GM18870 (cell line): Measurements from ENCODE around the gene GPHN.

Experiments
- ATAC-seq: cut with Tn5 transposase; IDR thresholded peaks from one replicate; pipeline ENCODE4 v1.9.1; 2021; ENCODE audit warnings: moderate library complexity; ENCODE audit not compliant: unreplicated experiment

The GPHN gene

DNA sequence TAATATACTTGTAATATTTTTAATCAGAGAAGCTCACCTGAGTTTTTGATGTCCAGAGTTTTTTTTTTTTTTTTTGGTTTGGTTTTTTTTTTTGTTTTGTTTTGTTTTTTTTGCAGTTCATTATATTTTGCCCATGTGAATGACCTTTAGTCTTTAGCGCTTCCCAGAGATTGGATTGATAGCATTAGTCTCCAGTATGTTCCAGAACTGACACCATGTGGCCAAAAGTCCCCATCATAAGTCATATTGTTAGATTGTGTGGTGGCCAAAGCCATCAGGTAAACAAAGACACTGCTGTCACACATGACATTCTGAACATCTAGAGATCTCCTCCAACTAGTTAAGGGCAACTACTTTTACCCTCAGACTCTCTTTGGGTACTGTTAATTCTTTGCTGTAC is 408.5 kb downstream of the GPHN start:
- ATAC-seq: no peak

DNA sequence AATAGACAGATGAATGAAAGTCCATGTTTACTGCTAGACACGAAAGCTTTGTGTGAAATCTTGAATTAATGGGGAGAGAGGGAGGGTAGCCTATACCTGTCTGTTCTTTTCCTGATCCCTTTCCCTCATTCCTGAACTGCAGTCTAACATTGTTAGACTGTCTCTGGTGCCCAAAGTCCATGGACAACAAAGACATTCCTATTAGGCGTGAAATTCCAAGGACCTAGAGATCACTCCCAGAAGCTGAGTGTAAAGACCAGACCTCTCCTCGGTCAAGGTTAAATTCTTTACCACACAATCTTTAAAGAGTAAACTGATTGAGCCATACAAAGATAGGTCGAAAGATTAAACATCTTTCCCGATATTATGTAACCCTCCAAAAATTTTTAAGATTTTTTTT is 410.6 kb downstream of the GPHN start:
- no peak for ATAC-seq

DNA sequence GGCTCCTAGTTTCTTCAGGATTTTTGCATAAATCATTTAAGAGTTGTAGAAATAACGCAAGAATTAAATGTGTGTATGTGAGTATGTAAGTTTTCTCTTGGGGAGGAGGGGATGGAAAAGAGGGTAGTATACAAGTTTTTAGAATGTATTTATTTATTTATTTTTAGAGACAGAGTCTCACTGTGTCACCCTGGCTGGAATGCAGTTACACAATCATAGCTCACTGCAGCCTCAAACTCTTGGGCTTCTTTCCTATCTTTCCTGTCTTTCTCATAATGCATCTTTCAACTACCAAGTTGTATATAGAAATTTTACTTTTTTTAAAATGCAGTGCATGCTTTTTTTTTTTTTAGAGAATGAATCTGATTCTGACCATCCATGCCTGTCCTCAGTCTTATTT is 412.2 kb downstream of the GPHN start:
- ATAC-seq: no peak

DNA sequence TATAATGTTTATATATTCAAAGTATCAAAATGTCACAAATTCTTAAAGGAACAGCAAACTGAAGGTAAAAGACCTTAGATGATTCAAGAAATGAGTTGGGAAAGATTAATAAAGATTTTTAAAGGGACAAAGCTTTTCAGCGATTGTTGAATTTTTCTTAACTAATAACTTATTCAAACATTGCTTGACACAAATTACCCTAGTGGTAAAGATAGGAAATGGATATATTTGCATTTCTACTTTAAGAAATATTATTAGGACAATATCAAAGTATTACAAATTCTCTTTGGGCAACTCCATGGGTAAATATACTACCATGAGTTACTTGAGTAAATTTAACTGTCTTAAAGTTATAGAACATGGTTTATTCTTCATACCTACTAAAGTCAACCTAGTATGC is 415.3 kb downstream of the GPHN start:
- no peak for ATAC-seq

DNA sequence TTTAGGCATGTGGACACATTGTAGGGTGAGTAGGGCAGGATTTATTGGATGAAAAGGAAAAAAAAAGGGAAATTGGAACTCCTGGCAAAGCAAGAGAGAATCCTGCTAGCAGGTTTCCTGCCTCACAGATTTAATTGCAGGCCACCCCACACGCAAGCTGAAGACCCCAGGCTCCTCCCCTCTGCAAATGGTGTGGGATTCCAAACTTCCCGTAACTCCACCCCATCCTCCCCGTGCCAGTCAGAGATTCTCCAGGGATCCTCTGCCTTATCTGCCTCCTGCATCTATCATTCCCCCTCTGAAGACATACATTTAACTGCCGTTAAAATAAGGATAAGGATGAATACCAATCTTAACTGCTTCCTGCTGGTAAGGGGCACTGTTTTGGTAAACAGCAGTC is 431.5 kb downstream of the GPHN start:
- ATAC-seq: no peak

DNA sequence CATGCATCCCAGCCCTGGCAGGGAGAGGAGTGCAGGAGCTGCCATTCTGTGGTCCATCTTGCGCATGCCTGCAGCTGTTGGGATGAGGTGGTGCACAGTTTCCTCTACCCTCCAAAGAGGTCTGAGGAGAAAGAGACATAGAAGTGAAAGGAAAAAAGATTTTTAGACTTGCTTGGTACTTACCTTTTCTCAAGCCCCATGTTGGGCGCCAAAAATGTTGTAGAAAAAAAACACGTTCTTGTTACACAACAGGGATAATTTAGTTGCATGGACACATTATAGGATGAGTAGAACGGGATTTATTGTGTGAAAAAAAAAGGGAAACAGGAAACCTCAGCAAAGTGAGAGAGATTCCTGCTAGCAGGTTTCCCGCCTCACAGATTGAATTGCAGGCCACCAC is 436.9 kb downstream of the GPHN start:
- no peak for ATAC-seq

DNA sequence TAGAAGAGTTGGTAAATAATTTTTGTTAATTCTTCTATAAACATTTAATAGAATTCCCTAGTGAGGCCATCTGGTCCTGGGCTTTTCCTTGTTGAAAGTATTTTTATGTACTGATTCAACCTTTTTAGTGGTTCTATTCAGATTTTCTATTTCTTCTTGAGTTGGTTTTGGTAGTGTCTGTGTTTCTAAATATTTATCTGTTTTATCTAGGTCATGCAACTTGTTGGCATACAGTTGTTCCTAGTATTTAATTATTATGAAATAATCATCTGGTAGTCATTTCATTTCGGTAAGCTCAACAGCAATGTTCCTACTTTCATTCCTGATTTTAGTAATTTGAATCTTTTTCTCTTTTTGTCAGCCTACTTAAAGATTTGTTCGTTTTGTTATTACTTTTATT is 447.2 kb downstream of the GPHN start:
- ATAC-seq: no peak

DNA sequence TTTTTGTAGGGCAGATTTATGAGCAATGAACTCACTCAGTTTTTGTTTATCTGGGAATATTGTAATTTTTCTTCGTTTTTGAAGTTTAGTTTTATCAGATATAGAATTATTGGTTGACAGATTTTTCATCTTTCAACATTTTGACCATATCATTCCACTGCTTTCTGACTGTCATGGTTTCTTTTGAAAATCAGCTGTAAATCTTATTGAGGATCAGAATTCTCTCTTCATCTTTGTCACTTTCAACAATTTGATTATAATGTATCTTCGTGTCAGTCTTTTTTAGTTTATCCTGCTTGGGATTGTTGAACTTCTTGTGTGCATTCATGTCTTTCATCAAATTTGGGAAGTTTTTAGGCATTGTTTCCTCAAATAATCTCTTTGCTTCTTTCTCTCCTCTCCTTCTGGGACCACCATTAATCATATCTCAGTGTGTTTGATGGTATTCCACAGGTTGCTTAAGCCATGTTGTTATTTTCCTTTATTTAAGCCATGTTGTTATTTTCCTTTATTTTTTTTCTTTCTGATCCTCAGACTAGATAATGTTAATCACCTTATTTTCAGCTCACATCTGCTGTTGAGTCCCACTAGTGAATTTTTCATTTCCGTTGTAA is 451.6 kb downstream of the GPHN start:
- ATAC-seq: no peak

DNA sequence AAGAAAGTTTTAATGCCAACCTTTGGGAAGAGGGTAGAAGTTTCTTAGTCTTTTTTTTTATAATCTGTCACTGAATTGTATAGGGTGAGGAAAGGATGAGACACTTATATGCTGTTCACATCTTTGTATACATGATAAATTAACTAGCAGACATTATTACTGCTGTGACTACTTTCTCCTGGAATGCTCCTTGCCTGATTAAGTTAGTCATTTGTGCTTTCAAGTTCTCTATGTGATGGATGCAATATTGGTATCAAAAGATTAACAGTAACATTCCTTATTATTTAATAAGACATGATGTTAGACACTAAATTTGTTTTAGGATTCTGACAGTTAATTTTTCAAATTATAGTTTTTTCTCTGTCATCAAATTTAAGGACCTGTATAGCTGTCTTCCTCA is 457.9 kb downstream of the GPHN start:
- no peak for ATAC-seq

DNA sequence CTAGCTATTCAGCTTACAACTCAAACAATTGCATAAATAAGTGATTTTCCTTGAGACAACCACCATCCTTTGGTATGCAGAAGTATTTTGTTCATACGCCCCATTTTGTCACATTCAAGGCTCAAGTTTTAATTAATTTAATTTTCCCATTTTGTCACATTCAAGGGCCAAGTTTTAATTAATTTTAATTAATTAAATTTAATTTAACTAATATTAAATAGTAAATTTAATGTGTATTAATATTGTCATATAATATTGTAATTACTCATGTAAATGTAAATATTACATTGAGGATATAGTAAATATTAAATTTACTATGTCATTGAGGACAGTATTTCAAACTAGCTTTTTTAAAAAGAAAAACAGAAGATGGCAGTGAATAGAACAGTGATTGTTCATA is 464.5 kb downstream of the GPHN start:
- ATAC-seq: no peak

DNA sequence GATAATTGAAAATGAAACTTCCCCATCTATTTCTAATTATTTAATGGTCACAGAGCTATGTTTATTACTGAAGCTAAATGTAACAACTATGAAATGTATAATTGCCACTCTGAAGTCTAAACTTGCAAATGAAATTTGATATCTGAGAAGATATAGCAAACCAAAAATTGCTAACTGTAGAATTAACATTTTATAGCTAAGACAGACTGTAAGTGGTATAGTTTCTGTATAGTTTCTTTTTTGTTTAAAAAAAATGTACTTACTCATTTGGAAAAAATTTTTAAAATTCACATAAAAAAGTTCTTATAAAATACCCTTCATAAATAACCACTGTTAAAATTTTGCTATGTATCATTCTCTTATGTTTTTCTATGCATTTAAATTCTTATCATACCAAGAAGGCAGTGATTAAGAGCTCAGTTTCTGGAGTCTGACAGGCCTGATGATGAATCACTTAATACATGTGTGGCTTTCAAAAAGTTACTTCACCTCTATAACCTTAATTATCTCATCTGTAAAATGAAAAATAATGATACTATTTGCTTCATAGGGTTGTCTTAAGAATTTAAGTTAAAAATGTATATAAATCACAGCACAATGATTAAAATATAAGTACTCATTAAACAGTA is 466.6 kb downstream of the GPHN start:
- no peak for ATAC-seq

DNA sequence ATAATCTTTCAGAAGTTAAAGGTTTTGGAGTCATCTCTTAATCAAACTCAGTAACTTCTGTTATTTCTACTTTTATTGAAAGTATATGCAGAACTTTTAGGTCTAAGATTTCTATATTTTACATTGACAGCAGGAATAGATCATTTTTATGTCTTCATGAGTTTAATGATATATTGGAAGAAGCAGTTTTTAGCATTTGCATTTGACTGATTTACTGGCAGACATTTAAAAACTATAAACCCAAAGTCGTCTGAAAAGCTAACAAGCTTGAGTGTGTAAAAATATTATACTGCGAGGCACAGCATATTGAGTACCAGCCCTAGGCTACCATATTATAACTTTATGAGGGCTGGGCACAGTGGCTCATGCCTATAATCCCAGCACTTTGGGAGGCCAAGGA is 467.3 kb downstream of the GPHN start:
- no peak for ATAC-seq

DNA sequence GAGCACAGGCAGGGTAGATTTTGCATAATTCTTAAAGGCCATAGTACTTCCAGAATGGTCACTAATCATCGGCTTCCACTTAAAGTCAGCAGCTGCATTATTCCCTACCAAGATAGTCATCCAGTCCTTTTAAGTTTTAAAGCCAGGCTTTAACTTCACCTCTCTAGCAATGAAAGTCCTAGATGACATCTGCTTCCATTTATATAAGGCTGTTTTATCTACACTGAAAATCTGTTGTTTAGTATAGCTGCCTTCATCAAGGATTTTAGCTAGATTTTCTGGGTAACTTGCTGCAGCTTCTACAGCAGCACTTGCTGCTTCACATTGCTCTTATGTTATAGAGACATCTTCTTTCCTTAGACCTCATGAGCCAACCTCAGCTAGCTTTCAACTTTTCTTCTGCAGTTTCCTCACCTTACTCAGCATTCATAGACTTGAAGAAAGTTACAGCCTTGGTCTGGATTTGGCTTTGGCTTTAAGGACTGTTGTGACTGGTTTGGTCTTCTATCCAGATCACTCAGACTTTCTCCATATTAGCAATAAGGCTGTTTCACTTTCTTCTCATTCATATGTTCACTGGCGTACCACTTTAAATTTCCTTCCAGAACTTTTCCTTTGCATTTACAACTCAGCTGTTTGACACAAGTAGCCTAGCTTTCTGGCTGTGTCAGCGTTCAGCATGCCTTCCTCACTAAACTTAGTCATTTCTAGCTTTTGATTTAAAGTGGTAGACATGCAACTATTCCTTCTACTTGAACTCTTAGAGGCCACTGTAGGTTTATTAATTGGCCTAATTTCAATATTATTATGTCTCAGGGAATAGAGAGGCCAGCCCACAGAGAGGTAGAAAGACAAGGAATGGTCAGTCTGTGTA is 471.4 kb downstream of the GPHN start:
- ATAC-seq: peak; percentile 63

DNA sequence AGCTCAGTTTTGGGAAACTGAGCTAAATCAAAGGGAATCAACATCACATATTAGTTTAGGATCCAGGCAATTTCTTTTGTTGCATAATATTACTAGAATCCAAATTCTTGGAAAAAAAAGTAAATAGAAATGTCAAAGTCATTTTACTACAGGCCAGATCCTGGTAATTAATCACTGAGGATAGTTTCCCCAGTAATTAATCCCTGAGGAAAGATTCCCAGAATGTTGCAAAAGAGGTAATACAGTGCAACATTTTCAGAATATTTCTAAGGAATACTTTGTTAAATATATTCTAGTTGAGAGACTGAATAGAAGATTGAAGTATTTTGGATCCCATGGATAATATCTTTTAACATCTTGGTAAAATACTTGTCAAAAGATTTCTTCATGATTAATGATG is 474.3 kb downstream of the GPHN start:
- ATAC-seq: no peak

DNA sequence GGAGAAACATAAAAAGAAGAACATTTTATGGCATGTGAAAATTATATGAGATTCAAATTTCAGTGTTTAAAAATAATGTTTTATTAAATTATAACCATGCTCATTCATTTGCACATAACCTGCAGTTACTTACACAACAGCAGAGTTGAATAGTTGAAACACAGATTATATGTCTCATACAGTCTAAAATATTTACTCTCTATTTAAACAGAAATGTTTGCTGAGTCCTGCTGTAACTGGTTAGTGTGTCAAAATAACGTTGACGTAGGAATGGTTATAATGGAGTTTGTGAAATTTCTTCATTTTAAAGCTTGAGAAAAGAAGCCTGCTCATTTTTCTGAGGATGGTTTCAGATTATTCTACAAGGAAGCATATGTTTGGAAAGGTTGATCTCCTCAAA is 484.8 kb downstream of the GPHN start:
- ATAC-seq: no peak

DNA sequence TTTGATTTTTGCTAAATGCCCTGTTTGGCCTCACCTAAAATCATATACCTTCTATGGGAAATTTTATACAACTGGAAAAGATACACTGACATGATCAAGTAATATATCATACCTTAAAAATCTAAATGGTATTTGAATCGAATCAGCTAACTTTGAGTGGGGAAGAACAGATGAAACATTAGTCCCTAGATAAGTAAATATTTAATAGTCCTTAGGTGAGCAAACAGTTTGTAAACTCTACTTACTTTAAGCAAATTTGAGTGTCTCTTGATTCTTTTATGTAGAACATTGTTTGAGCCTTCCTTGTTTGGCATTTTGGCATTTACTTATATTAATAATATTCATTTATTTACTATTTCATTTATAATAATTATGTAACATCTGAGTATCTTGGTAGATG is 485.6 kb downstream of the GPHN start:
- ATAC-seq: no peak

DNA sequence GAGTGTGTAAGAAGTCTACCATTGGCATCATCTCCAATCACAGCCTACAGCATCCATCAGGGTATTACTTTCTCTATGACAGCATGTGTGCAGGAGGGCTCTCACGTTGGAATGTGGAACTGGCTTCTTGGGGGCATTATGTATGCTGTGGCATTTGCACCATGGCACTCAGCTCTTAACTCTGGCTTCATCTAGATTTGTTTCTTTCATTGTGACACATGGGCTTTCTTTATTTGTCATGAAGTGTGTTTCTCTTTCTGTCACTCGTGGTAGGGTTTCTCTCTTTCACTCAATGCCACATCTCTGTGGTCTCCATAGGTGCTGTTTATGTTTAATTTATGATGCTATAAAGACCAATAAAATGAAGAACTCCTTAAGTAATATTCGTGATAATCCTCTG is 490.1 kb downstream of the GPHN start:
- ATAC-seq: no peak

DNA sequence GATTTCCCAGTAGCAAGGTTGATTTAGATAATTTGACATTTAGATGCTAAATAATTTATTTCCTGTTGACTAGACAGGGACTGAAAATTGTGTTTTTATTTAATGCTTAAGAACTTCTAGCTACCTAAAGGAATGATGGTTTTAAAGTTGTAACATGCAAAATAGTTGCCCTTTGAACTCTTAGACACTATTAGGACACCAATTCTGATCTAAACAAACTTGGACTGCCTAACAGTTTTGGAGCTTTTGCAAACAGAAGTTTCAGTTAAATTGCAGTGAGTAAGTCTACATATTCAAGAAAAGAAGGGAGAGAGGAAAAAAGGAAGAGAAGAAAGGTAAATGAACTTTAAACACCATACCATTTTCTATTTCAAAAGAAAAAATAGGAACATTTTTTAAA is 492.0 kb downstream of the GPHN start:
- no peak for ATAC-seq

DNA sequence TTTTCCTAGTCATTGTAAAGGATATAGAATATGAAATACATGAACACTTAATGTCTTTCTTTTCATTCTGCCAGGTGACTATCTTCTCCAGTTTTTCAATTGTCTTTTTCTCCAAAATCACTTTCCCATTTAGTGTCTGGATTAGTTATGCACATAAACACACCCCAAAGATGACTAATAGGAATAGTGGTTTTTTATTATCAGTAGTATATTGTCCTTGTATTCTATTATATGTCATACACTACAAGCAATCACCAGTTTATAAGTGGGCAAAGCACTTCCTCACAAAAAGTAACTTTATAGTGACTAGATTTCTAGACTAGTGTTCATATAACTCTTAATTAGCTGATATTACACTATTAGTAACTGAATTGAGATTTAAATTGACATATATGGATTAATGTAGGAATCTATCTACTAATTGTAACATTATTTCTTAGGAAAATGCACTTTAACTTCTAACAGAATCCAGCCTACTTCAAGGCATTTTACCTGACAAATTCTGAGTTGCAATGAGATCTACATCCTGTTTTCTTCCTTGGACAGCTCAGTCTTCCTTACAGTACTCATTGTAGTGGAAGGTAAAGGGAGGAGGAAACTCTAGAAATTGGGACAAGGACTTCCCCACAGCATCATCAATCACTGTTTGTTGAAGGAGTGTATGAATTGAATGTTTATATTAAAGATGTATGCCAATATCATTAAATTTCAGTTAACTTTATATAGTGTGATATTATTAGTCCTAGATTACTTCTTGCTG is 495.2 kb downstream of the GPHN start:
- ATAC-seq: no peak

DNA sequence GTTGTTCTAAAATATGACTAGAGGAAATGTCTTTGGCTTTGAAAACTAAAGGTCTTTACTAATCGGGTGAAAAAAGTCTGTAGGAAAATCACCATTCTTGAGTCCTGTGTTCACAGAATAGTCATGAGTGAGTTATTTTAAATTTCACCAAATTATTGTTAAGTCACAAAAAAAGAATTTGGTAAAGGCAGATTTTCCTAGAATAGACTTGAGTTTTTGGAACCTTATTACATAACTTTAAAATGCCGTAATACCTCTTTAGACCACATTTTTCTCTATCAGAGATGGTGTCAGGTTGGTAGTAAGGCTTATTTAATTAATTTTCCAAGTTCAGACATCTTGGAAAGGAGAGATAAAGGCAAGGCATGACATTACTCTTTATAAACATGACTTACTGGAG is 496.6 kb downstream of the GPHN start:
- ATAC-seq: no peak

DNA sequence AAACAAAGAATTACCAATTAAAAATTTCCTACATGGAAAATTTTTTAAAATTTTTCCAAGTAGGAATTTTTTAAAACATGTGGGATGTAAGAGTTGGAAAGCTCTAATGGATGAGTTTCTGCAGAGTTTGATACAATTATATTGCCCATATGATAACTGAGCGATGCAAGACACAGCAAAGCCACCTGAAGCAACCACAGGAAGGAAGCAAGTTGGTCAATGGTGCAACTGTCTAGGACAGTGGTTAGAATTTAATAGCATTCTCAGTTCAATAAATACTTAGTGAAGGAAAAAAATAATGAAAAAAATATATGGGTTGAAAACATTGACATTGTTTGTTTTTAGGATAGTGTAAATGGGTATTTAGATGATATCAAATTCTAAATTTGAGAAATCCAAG is 502.7 kb downstream of the GPHN start:
- no peak for ATAC-seq

DNA sequence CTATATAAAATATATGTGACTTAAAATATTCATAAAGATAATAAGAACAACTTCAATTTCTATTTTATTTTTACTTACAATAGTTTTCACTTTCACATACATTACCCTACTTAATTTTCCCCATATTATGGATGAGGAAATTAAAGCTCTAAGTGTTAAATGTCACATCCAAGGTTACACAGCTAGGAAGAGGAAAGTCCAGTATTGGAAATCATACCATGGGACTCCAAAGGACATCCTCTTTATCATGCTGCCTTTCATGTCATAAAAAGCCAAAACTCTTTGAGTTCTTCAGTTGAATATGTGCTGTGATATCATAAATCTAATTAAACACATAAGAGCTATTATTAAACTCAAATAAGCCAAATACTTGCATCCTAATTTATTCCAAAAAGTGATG is 508.9 kb downstream of the GPHN start:
- no peak for ATAC-seq
